ENCODE measurements around the gene TADA2A. TPM values are rescaled to one million over a fixed set of nuclear protein-coding genes. Genes with fewer than 3 reads are reported as not detected.
"Not testable (repeated sequence)": the region's sequence is repeated elsewhere in the genome, so short reads cannot be mapped to it uniquely, and the experiment has no call there.

The TADA2A gene
- total RNA-seq, 2 donors from 2014 or later: 16.6 to 22.5 TPM

DNA sequence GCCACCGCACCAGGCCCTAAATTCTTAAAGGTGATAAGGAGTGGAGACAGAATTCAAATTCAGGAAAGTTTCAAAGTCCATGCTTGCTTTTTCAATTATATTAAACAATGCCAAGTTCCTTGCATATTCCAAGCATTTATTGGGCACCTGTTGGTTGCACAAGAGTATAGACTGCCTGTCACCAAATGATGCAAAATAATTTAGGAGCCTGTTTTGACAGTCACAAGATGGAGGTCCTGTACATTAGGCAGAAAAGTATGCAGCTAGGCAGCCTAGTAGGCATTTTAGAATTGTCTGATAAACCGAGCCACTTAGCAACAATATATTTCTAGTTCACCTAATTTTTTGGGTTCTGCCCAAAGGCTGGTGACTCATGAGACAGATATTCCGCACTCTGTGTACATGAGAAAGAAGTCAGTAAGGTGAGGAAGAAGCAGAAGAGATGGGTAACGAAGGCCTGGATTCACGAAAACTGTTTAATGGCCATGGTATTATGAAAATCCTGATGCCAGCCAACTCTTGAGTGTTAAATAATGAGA is 7.4 kb upstream of the TADA2A start:
- Histone ChIP-seq H3K4me3 (no peak overlapping the region), H3K36me3 (no peaks in the 10 kb centered on the region), H3K9ac (ENCODE audit: low read depth in 2 of 2, low read length in 2 of 2) (no peak overlapping the region), H3K27me3 (no peaks in the 10 kb centered on the region), H3K27ac (no peak overlapping the region), H3K9me3 (no peaks in the 10 kb centered on the region), H3K4me1 (no peaks in the 10 kb centered on the region)
- DNase-seq: peak; percentile 19
- TF ChIP-seq, protein P1, sequence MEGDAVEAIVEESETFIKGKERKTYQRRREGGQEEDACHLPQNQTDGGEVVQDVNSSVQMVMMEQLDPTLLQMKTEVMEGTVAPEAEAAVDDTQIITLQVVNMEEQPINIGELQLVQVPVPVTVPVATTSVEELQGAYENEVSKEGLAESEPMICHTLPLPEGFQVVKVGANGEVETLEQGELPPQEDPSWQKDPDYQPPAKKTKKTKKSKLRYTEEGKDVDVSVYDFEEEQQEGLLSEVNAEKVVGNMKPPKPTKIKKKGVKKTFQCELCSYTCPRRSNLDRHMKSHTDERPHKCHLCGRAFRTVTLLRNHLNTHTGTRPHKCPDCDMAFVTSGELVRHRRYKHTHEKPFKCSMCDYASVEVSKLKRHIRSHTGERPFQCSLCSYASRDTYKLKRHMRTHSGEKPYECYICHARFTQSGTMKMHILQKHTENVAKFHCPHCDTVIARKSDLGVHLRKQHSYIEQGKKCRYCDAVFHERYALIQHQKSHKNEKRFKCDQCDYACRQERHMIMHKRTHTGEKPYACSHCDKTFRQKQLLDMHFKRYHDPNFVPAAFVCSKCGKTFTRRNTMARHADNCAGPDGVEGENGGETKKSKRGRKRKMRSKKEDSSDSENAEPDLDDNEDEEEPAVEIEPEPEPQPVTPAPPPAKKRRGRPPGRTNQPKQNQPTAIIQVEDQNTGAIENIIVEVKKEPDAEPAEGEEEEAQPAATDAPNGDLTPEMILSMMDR (IDR thresholded peaks at IDR 0.05): no peak
- intact Hi-C loops (cut with DNase I): no loop called here

GRCh38 chr17:37400505-37400904 is 6.2 kb upstream of the TADA2A start:
- no peak overlapping the region for H3K27ac ChIP-seq
- H3K4me1 ChIP-seq: no peaks in the 10 kb centered on the region
- no peak for DNase-seq
- no peaks in the 10 kb centered on the region for H3K9me3 ChIP-seq
- no peaks in the 10 kb centered on the region for H3K27me3 ChIP-seq
- TF ChIP-seq, protein P1 (IDR thresholded peaks at IDR 0.05): no peak
- intact Hi-C loops (cut with DNase I): no loop called here
- no peak overlapping the region for H3K9ac ChIP-seq (ENCODE audit: low read depth in 2 of 2, low read length in 2 of 2)
- no peak overlapping the region for H3K4me3 ChIP-seq
- no peaks in the 10 kb centered on the region for H3K36me3 ChIP-seq

- intact Hi-C loops (cut with DNase I); H3K4me1 ChIP-seq; H3K9ac ChIP-seq (ENCODE audit: low read depth in 2 of 2, low read length in 2 of 2); H3K27me3 ChIP-seq; H3K9me3 ChIP-seq; H3K36me3 ChIP-seq; H3K27ac ChIP-seq: not testable (repeated sequence)
- H3K4me3 ChIP-seq: peak overlapping the region; percentile 72
- peak; percentile 27 for DNase-seq
These were observed 1.2 kb upstream of the TADA2A start for GRCh38 chr17:37405522-37405921.

DNA sequence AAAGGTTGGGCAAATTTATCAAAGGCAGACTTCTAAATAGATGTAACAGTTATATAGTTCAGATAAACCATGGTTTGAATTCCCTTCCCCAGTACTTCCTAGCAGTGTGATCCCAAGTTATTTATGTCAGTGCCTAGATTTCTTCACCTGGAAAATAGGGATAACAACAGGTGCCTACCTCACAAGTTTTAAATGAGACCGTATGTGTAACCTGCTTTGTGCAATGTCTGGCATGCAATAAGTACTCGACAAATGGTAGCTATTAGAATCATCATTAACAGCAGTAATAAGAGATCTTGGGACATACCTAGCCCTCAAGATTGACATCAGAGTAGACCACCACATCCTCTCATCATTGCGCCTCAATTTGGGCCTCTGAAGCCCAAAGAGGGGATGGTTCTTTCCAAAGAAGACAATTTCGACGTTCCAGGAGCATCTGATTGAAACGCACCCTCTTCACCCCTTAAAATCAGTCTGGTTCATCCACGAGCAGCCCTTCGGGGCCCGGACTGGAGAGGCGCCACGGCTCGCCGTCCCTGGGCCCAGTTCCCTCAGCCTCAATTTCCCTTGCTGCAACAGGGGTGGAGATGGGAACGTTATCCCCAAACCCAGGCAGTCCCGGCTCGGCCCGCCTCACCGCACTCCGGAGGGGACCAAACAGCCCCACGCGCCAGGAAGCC is 591 bp upstream of the TADA2A start:
- no peaks in the 10 kb centered on the region for H3K27me3 ChIP-seq
- peak overlapping the region; percentile 73 to 89 for H3K9ac ChIP-seq (ENCODE audit: low read depth in 2 of 2, low read length in 2 of 2)
- no peaks in the 10 kb centered on the region for H3K36me3 ChIP-seq
- no peaks in the 10 kb centered on the region for H3K9me3 ChIP-seq
- H3K27ac ChIP-seq: peak overlapping the region; percentile 97
- DNase-seq: no peak
- no peaks in the 10 kb centered on the region for H3K4me1 ChIP-seq
- peak overlapping the region; percentile 72 for H3K4me3 ChIP-seq
- intact Hi-C loops (cut with DNase I): no loop called here
- TF ChIP-seq, protein P1 (IDR thresholded peaks at IDR 0.05): no peak

DNA sequence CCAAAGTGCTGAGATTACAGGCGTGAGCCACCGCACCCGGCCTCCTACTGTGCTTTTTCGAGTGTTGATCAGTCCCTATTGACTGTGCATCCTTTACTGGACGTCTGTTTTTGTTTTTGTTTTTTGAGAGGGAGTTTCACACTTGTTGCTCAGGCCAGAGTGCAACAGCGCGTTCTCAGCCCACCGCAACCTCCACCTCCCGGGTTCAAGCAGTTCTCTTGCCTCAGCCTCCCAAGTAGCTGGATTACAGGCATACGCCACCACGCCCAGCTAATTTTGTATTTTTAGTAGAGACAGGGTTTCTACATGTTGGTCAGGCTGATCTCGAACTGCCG is 1.4 kb downstream of the TADA2A start:
- H3K36me3 ChIP-seq; H3K27me3 ChIP-seq; DNase-seq; H3K9ac ChIP-seq (ENCODE audit: low read depth in 2 of 2, low read length in 2 of 2); intact Hi-C loops (cut with DNase I); H3K9me3 ChIP-seq; H3K4me1 ChIP-seq; H3K4me3 ChIP-seq: not testable (repeated sequence)
- peak overlapping the region; percentile 97 for H3K27ac ChIP-seq

DNA sequence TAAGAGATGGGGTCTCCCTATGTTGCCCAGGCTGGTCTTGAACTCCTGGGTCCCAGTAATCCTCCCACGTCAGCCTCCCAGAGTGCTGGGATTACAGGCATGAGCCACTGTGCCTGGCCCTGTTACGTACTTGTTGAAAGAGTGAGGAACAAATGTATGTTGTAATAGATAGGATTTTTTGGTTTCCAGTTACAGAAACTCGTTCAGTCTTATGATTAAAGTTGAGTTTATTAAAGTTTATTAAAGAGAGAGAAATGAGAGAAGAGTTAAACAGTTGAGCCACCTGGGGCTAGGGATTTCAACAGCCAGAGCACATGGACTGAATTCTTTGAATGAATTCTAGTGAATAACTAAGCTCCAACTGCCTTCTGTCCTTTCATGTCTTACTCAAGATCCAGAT is 3.7 kb downstream of the TADA2A start:
- DNase-seq: no peak
- Histone ChIP-seq H3K36me3 (no peaks in the 10 kb centered on the region), H3K4me3 (no peak overlapping the region), H3K27me3 (no peaks in the 10 kb centered on the region), H3K9ac (ENCODE audit: low read depth in 2 of 2, low read length in 2 of 2) (no peak overlapping the region), H3K4me1 (no peaks in the 10 kb centered on the region), H3K9me3 (no peaks in the 10 kb centered on the region), H3K27ac (no peak overlapping the region)
- intact Hi-C loops (cut with DNase I): no loop called here
- TF ChIP-seq, protein P1 (IDR thresholded peaks at IDR 0.05): no peak

Data from colonic mucosa (tissue), 4 donors.